Spleen (tissue), 11 donors: ENCODE measurements around the gene VWA3B. TPM values are rescaled to one million over a fixed set of nuclear protein-coding genes. Genes with fewer than 3 reads are reported as not detected.

ENCODE experiments used
- DNase-seq: peaks from one replicate; pipeline ENCODE4 v3.0.0-alpha.2; 2020
- H3K27ac ChIP-seq, 8 donors: fragments of 200-600 bp; sonication (generic) in 7 of 8; 1 replicate in 4 of 8; 2 replicates in 4 of 8; pipeline versions ENCODE4 v1.5.0 to v1.8.0; 2016 to 2021; ENCODE audit warnings: inconsistent platforms in 4 of 8, mild to moderate bottlenecking in 4 of 8, moderate library complexity in 1 of 8
- H3K27me3 ChIP-seq, 7 donors: fragments of 200-600 bp; sonication (generic) in 6 of 7; replicated peaks in 1 of 7; 1 replicate in 4 of 7; 2 replicates in 3 of 7; pipeline versions ENCODE4 v1.5.0 to v1.8.0; 2016 to 2021; ENCODE audit warnings: inconsistent platforms in 3 of 7, mild to moderate bottlenecking in 1 of 7
- H3K36me3 ChIP-seq, 6 donors: fragments of 200-600 bp; sonication (generic) in 5 of 6; 1 replicate in 4 of 6; 2 replicates in 2 of 6; pipeline versions ENCODE4 v1.5.0 to v1.8.0; 2016 to 2021; ENCODE audit warnings: inconsistent platforms in 2 of 6
- H3K4me1 ChIP-seq, 6 donors: fragments of 200-600 bp; sonication (generic) in 5 of 6; 1 replicate in 3 of 6; 2 replicates in 3 of 6; pipeline versions ENCODE4 v1.5.0 to v1.8.0; 2016 to 2021; ENCODE audit warnings: inconsistent platforms in 3 of 6
- H3K4me3 ChIP-seq, 8 donors: fragments of 200-600 bp; sonication (generic) in 7 of 8; 1 replicate in 4 of 8; 2 replicates in 4 of 8; pipeline versions ENCODE4 v1.5.0 to v1.8.0; 2016 to 2021; ENCODE audit warnings: inconsistent platforms in 4 of 8, mild to moderate bottlenecking in 4 of 8, moderate library complexity in 2 of 8
- H3K9me3 ChIP-seq, 8 donors: fragments of 200-600 bp; sonication (generic) in 7 of 8; 1 replicate in 4 of 8; 2 replicates in 4 of 8; pipeline versions ENCODE4 v1.5.0 to v1.8.0; 2016 to 2021; ENCODE audit warnings: inconsistent platforms in 4 of 8
- POLR2A ChIP-seq, 3 donors: fragments of 450-650 bp; IDR thresholded peaks; one replicate each; pipeline ENCODE4 v1.5.1; 2017; ENCODE audit warnings: antibody characterized with exemption in 3 of 3, mild to moderate bottlenecking in 1 of 3
- POLR2AphosphoS5 ChIP-seq, 3 donors: sonication (generic); formaldehyde crosslinking; IDR thresholded peaks; one replicate each; pipeline ENCODE4 v1.5.1; 2017; ENCODE audit warnings: antibody characterized with exemption in 3 of 3
- WGBS, 5 donors: extraction: QIAGEN DNeasy Blood & Tissue Kit in 3 of 5; methylation state at CpG; one replicate each; pipeline versions ENCODE4 v1.1.5 to v1.1.7; 2013 to 2018; 5-methylcytosine and 5-hydroxymethylcytosine counted together
- intact Hi-C: fragments of 100-400 bp; cut with DNase I; formaldehyde crosslinking; loops from one replicate; pipeline ENCODE4 v1.15.0; 2023; ENCODE audit warnings: low total_unique reads
- polyA plus RNA-seq, 3 donors: library from polyadenylated mRNA; stranded (reverse); fragments of 200-250 nt; gene quantifications; one replicate each; pipeline ENCODE4 v1.2.1, GENCODE V29; 2013
- total RNA-seq, 7 donors: library from RNA; depleted of rRNA in 3 of 7; stranded (reverse); fragments of >200 nt in 3 of 7; fragmentation: NEBNext Ultra II Directional in 4 of 7; extraction: Animal tissue kit (Norgen Biotek cat#: 25700) in 4 of 7; gene quantifications; one replicate each; pipeline versions ENCODE4 v1.1.0 to v1.2.1, GENCODE V29; 2016 to 2021
- TF ChIP-seq, protein P1 (sequence below), 11 experiments: fragments of 200-600 bp in 7 of 11; fragments of 450-650 bp in 4 of 11; sonication (generic) in 4 of 11; IDR thresholded peaks in 8 of 11; conservative IDR thresholded peaks in 3 of 11; 1 replicate in 7 of 11; 2 replicates in 4 of 11; pipeline versions ENCODE4 v1.4.0 to v1.8.0; 2016 to 2021; ENCODE audit warnings: antibody characterized with exemption in 11 of 11, inconsistent platforms in 4 of 11, mild to moderate bottlenecking in 1 of 11
- donor health status: healthy with polysubstance abuse.
- donor health status: DM: no; HTN: no; CAD: no; lungs with moderate emphysema.
- donor health status: DM: no; HTN: no; CAD: no.
- donor health status: Bipolar disorder and iron deficiency.
- donor health status: healthy.
- donor health status: DM: no; HTN: no; CAD: no.
- donor health status: DM: yes; HTN: yes; CAD: no.

VWA3B gene
- total and polyA plus RNA-seq, 10 donors: 0.02 to 0.13 TPM; not detected in 8

DNA sequence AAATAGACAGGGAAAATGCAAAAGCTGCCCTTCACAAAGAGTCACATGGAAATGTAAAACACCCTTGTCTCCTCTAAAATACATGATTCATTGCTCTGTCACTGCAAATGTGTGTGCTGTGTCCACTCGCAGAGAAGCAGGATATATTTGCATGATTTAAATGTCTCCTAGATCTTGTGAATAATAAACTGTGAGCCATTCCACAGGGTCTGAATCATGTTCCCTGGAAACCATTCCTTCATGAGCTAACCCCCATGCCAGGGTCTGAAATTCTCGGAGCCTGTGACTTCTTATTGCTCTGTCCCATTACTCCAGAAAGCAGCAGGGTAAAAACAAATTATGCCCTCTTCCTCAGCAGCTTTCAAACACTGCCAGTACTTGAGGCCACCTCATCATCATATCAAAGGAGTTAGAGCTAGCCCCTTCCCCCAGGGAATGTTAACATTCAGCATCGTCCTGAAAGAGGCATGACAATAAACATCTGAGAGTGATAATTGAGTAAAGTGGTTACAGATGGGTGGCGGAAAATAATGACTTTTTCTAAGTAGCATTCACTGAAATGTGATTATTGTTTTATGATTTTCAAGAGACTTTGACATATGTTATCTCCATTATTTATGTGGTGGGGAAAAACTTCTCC, 247.6 kb downstream of the VWA3B start:
- H3K4me1 ChIP-seq: no peaks in the 10 kb centered on the region
- H3K9me3 ChIP-seq: peaks cover 0 to 9% (median 3%) of the 10 kb centered on the region in 8 donors
- no peak for DNase-seq
- TF ChIP-seq, protein P1, sequence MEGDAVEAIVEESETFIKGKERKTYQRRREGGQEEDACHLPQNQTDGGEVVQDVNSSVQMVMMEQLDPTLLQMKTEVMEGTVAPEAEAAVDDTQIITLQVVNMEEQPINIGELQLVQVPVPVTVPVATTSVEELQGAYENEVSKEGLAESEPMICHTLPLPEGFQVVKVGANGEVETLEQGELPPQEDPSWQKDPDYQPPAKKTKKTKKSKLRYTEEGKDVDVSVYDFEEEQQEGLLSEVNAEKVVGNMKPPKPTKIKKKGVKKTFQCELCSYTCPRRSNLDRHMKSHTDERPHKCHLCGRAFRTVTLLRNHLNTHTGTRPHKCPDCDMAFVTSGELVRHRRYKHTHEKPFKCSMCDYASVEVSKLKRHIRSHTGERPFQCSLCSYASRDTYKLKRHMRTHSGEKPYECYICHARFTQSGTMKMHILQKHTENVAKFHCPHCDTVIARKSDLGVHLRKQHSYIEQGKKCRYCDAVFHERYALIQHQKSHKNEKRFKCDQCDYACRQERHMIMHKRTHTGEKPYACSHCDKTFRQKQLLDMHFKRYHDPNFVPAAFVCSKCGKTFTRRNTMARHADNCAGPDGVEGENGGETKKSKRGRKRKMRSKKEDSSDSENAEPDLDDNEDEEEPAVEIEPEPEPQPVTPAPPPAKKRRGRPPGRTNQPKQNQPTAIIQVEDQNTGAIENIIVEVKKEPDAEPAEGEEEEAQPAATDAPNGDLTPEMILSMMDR (IDR thresholded peaks at IDR 0.05 in 8 of 11, conservative IDR thresholded peaks at IDR 0.05 in 3 of 11): no peak
- TF ChIP-seq POLR2AphosphoS5 (IDR thresholded peaks at IDR 0.05) (no peak), POLR2A (IDR thresholded peaks at IDR 0.05) (no peak)
- H3K4me3 ChIP-seq: no peak overlapping the region
- no peaks in the 10 kb centered on the region for H3K36me3 ChIP-seq
- no peak overlapping the region for H3K27ac ChIP-seq
- intact Hi-C loops: no loop called here
- 32 to 39% (median 36%) methylated on average over 4 of the region's 4 CpGs for WGBS, 5 donors
- H3K27me3 ChIP-seq: peaks cover 0 to 10% (median 0%) of the 10 kb centered on the region in 7 donors

DNA sequence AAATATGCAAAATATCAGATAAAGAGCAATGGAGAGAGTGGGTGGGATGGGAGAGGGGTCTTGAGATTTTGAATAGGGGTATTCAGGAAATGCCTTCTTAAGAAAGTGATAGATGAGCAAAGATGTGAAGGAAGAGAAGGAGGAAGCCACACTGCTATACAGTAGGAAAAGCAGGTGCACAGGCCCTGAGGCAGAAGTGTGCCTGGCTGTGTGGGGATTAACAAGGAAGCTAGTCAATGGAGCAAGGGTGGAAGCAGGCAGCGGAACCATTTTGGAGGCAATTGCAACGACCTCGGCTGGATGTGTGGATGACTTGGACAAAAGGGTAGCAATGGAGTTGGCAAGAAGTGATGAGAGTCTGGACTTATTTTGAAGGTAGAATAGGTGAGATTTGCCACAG, 248.3 kb downstream of the VWA3B start:
- peaks cover 0 to 15% (median 0%) of the 10 kb centered on the region in 7 donors for H3K27me3 ChIP-seq
- no peaks in the 10 kb centered on the region for H3K4me1 ChIP-seq
- H3K36me3 ChIP-seq: no peaks in the 10 kb centered on the region
- peaks cover 0 to 9% (median 3%) of the 10 kb centered on the region in 8 donors for H3K9me3 ChIP-seq
- intact Hi-C loops: no loop called here
- no peak overlapping the region for H3K4me3 ChIP-seq
- H3K27ac ChIP-seq: no peak overlapping the region
- TF ChIP-seq, protein P1 (IDR thresholded peaks at IDR 0.05 in 8 of 11, conservative IDR thresholded peaks at IDR 0.05 in 3 of 11): no peak
- no peak for TF ChIP-seq POLR2AphosphoS5 (IDR thresholded peaks at IDR 0.05)
- TF ChIP-seq POLR2A (IDR thresholded peaks at IDR 0.05): no peak
- DNase-seq: no peak
- WGBS, 5 donors: 80 to 90% (median 84%) methylated on average over 3 of the region's 3 CpGs

DNA sequence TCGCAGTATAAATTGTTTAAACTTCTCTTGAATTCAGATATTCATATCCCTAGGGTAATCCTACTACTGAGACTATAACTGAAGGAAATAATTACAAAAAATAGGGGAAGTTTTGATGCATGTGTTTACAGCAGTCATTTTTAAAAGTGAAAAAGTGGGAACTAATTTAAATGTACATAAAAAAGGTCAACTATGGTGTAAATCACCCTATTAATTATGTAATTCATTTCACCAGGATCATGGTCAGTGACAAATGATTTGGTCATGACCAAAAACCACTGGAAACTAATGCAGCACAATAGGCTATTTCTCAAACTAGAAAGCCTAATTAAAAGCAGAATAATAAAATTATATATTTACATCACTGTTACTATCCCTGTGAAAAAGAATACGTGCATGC, 254.3 kb downstream of the VWA3B start:
- intact Hi-C loops: no loop called here
- 89 to 99% (median 95%) methylated on average over 2 of the region's 2 CpGs for WGBS, 5 donors
- peaks cover 0 to 45% (median 9%) of the 10 kb centered on the region in 7 donors for H3K27me3 ChIP-seq
- H3K27ac ChIP-seq: no peak overlapping the region
- no peaks in the 10 kb centered on the region for H3K36me3 ChIP-seq
- H3K9me3 ChIP-seq: peaks cover 0 to 9% (median 3%) of the 10 kb centered on the region in 8 donors
- TF ChIP-seq, protein P1 (IDR thresholded peaks at IDR 0.05 in 8 of 11, conservative IDR thresholded peaks at IDR 0.05 in 3 of 11): no peak
- no peak for TF ChIP-seq POLR2A (IDR thresholded peaks at IDR 0.05)
- TF ChIP-seq POLR2AphosphoS5 (IDR thresholded peaks at IDR 0.05): no peak
- peaks cover 1 to 3% (median 2%) of the 10 kb centered on the region in 6 donors for H3K4me1 ChIP-seq
- no peak for DNase-seq
- H3K4me3 ChIP-seq: no peak overlapping the region

DNA sequence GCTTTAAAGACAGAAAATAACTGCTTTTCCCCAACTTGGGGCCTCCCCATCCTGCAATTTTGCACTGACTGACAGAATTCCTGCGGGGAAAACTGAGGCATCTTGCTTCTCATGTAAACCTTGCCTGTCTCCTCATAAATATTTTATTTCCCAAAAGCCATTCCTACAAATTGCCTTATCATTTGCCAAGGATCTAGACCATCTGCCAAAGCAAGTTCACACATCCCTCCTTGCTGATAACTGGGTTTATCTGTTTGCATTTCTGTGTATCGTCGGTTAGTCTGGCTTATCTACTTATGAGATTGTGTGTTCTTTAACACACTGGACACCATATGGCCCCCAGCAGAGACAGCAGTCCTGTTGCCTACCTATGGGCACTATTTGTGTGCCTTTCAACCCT, 256.3 kb downstream of the VWA3B start:
- 68 to 83% (median 79%) methylated on average over 3 of the region's 3 CpGs for WGBS, 5 donors
- Histone ChIP-seq H3K36me3 (no peaks in the 10 kb centered on the region), H3K4me1 (peaks cover 8 to 22% (median 13%) of the 10 kb centered on the region in 6 donors), H3K4me3 (no peak overlapping the region), H3K27me3 (peaks cover 7 to 65% (median 30%) of the 10 kb centered on the region in 7 donors), H3K9me3 (peaks cover 0 to 4% (median 2%) of the 10 kb centered on the region in 8 donors), H3K27ac (no peak overlapping the region)
- TF ChIP-seq POLR2AphosphoS5 (IDR thresholded peaks at IDR 0.05): no peak
- TF ChIP-seq, protein P1 (IDR thresholded peaks at IDR 0.05 in 8 of 11, conservative IDR thresholded peaks at IDR 0.05 in 3 of 11): no peak
- no peak for TF ChIP-seq POLR2A (IDR thresholded peaks at IDR 0.05)
- no peak for DNase-seq
- intact Hi-C loops: no loop called here
